Stimulated activated CD8-positive, alpha-beta memory T cell treated with anti-CD3 and anti-CD28 coated beads, Interleukin-15, amount 100 ng/mL, for 24 hours (primary cell): ENCODE measurements around the gene KRTAP9-8.
"Not testable (repeated sequence)": the region's sequence is repeated elsewhere in the genome, so short reads cannot be mapped to it uniquely, and the experiment has no call there.

ENCODE experiments used
- DNase-seq: peaks from one replicate; pipeline ENCODE4 v3.0.0-alpha.2; 2020; ENCODE audit warnings: low read depth

KRTAP9-8 gene, protein sequence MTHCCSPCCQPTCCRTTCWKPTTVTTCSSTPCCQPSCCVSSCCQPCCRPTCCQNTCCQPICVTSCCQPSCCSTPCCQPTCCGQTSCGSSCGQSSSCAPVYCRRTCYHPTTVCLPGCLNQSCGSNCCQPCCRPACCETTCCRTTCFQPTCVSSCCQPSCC

DNA sequence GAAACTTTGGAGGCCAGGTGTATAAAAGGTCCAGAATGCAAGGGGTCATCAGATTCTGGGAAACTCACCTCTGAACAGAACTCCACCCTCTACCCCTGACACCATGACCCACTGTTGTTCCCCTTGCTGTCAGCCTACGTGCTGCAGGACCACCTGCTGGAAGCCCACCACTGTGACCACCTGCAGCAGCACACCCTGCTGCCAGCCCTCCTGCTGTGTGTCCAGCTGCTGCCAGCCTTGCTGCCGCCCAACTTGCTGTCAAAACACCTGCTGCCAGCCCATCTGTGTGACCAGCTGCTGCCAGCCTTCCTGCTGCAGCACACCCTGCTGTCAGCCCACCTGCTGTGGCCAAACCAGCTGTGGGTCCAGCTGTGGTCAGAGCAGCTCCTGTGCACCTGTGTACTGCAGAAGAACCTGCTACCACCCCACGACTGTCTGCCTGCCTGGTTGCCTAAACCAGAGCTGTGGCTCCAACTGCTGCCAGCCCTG lies at the start of gene KRTAP9-8:
Gene KRTAP9-8 (plus strand): TSS at position 51 of the 489 bp plus-strand sequence. CDS start 53 bp downstream, at position 104.
- DNase-seq = not testable (repeated sequence)

GRCh38 chr17:41189837-41190318 lies 47.9 kb upstream of the KRTAP9-8 start, which contains the start of gene KRTAP9-1:
Gene KRTAP9-1, plus strand, starts transcription at chr17:41189887. Its CDS starts 0 bp downstream, at chr17:41189887.
- DNase-seq = not testable (repeated sequence)

DNA sequence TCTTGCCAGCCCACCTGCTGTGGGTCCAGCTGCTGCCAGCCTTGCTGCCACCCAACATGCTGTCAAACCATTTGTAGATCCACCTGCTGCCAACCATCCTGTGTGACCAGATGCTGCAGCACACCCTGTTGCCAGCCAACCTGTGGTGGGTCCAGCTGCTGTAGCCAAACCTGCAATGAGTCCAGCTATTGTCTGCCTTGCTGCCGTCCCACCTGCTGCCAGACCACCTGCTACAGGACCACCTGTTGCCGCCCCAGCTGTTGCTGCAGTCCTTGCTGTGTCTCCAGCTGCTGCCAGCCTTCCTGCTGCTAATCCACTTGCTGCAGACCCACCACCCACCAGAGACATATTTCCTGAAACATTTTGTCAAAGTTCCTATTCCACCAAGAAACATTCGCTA lies 47.5 kb upstream of the KRTAP9-8 start:
- DNase-seq = no peak

- DNase-seq = no peak
Observed at GRCh38 chr17:41196068-41196467, 41.7 kb upstream of the KRTAP9-8 start.

DNA sequence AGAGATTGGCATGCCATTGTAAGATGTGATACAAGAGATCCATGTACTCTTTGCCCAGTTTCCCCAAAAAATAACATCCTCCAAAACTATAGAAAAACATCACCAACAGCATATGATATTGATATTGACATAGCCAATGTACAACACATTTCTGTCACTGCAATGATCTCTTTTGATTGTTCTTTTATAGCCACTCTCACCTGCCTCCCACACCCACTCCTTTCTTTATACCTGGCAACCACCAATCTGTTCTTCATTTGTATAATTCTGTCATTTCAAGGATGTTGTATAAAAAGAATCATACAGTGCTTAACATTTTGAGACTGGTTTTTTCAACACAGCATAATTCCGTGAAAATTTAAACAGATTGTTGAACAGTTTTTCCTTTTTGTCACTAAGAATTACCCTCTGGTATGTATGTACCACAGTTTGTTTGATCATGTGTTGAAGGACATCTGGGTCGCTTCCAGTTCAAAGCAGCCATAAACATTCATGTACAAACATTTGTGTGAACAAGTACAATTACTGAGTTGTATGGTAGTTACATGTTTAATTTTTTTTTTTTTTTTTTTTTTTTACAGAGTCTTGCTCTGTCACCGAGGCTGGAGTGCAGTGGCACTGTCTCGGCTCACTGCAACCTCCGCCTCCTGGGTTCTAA lies 38.2 kb upstream of the KRTAP9-8 start:
- no peak for DNase-seq

DNA sequence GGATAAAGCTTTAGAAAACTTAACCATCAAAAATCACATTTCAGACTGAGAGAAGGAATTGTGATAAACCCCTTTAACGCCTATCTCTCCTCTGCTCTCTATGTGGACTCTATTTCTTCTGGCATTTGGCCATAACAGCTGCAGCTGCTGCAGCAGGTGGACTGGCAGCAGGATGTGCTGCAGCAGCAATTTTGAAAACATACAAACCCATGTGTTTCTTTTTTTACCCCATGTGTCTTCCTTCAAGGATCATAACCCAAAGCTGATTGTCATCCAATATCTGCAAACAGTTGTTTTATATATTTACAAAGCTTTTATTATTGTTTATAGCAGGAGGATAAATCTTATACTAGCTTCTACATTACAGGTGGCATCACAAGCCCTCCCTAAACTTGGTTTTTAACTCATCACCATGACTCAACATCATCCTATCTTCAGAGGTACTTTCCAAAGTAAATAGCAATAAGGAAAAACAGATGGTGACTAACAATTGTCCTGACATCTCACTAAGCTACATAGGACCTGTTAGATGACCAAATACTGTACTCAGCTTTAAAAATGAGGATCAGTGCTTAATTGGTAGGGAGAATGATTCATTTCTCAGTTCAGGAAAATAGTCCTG lies 25.8 kb upstream of the KRTAP9-8 start:
- no peak for DNase-seq

DNA sequence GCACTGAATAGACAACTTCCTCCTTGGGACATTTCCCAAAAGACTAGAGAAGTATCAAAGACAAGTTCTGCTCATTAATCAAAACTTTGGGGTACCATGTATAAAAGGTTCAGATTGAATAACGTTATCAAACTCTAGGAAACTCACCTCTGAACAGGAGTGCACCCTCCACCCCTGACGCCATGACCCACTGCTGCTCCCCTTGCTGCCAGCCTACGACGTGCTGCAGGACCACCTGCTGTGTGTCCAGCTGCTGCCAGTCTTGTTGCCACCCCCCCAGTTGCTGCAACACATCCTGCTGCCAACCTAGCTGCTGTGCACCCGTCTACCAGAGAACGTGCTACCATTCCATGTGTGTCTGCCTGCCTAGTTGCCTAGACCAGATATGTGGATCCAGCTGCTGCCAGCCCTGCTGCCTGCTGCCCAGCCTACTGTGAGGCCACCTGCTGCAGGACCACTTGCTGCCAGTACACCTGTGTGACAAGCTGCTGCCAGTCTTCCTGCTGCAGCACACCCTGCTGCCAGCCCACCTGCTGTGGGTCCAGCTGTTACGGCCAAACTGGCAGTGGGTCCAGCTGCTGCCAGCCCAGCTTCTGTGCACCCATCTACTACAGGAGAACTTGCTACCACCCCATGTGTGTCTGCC lies 25.2 kb upstream of the KRTAP9-8 start:
- DNase-seq = no peak

DNA sequence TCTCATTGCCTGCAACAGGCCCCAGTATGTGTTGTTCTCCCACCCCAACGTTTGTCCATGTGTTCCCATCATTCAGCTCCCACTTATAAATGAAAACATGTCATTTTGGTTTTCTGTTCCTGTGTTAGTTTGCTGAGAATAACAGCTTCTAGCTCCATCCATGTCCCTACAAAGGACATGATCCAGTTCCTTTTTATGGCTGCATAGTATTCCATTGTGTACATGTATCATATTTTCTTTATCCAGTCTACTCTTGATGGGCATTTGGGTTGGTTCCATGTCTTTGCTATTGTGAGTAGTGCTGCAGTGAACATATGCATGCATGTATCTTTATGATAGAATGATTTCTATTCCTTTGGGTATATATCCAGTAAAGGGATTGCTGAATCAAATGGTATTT lies 22.1 kb upstream of the KRTAP9-8 start:
- no peak for DNase-seq

DNA sequence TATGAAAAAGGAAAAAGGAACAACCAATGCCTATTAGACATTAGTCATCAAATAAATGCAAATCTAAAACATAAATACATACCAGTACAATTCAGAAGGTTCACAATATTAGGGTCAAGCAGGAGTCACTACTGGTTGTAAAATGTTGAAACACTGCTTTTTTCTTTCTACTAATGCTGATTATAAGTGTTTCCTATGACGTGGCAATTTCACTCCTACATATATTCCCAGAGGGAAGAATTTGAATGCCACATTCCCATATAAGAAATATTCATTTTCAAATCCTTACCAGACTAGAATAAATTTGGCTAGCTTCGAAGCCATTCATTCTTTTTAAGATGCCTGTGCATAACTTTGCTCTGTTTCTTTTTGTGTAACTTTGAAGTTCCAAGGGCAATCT lies 14.0 kb upstream of the KRTAP9-8 start:
- no peak for DNase-seq

GRCh38 chr17:41226051-41226450 lies 11.7 kb upstream of the KRTAP9-8 start:
- no peak for DNase-seq

DNA sequence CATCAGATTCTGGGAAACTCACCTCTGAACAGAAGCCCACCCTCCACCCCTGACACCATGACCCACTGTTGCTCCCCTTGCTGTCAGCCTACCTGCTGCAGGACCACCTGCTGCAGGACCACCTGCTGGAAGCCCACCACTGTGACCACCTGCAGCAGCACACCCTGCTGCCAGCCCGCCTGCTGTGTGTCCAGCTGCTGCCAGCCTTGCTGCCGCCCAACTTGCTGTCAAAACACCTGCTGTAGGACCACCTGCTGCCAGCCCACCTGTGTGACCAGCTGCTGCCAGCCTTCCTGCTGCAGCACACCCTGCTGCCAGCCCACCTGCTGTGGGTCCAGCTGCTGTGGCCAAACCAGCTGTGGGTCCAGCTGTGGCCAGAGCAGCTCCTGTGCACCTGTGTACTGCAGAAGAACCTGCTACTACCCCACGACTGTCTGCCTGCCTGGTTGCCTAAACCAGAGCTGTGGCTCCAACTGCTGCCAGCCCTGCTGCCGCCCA lies 11.2 kb upstream of the KRTAP9-8 start, which contains the start of gene KRTAP9-2:
Gene KRTAP9-2 (plus strand): TSS at position 51 of the 498 bp plus-strand sequence. CDS start 7 bp downstream, at position 58.
- DNase-seq = not testable (repeated sequence)

GRCh38 chr17:41230094-41230493 lies 7.7 kb upstream of the KRTAP9-8 start:
- DNase-seq = no peak

- DNase-seq = no peak
Observed at GRCh38 chr17:41231731-41232130, 6.1 kb upstream of the KRTAP9-8 start.

DNA sequence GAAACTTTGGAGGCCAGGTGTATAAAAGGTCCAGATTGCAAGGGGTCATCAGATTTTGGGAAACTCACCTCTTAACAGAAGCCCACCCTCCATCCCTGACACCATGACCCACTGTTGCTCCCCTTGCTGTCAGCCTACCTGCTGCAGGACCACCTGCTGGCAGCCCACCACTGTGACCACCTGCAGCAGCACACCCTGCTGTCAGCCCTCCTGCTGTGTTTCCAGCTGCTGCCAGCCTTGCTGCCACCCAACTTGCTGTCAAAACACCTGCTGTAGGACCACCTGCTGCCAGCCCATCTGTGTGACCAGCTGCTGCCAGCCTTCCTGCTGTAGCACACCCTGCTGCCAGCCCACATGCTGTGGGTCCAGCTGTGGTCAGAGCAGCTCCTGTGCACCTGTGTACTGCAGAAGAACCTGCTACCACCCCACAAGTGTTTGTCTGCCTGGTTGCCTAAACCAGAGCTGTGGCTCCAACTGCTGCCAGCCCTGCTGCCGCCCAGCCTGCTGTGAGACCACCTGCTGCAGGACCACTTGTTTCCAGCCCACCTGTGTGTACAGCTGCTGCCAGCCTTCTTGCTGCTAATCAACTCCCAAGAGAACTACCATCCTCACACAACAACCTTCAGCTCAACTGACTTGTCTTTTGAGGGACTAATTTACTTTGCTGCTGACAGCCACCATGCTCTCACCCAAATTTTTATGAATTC lies 5.2 kb upstream of the KRTAP9-8 start, which contains the start of gene KRTAP9-3:
Gene KRTAP9-3 (plus strand): TSS at position 51 of the 707 bp plus-strand sequence. CDS start 53 bp downstream, at position 104.
- DNase-seq = not testable (repeated sequence)

GRCh38 chr17:41237116-41237515 lies 683 bp upstream of the KRTAP9-8 start:
- not testable (repeated sequence) for DNase-seq

DNA sequence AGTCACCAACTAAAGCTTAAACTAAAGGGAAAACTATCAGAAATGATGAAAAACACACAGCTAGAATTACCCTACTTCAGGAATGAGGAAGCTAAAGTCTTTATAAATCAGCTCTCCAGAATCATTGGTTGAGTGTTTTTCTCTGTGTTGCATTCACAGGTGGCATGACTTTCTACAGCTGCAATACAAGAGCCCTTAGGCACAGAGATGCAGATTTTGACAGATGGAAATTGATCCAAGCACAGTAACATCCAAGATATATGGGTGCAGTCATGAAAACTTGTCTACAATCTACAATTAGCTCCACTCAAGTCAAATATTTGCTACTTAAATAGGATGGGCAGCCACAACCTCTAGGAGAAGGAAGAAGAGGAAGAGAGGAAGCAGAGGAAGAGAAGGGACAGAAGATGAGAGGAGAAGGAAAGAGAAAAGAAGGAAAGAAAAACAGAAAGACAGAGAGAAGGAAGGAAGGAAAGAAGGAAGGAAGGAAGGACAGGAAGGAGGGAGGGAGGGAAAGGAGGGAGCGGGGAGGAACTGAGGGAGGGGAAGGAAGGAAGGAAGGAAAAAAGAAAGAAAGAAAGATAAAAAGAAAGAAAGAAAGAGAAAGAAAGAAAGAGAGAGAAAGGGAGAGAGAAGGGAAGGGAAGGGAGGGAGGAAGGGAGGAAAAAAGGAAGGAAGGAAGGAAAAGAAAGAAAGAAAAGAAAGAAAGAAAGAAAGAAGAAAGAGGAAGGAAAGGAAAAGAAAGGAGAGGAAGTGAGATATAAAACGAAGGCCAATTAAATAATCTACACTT lies 9.4 kb downstream of the KRTAP9-8 start:
- not testable (repeated sequence) for DNase-seq

DNA sequence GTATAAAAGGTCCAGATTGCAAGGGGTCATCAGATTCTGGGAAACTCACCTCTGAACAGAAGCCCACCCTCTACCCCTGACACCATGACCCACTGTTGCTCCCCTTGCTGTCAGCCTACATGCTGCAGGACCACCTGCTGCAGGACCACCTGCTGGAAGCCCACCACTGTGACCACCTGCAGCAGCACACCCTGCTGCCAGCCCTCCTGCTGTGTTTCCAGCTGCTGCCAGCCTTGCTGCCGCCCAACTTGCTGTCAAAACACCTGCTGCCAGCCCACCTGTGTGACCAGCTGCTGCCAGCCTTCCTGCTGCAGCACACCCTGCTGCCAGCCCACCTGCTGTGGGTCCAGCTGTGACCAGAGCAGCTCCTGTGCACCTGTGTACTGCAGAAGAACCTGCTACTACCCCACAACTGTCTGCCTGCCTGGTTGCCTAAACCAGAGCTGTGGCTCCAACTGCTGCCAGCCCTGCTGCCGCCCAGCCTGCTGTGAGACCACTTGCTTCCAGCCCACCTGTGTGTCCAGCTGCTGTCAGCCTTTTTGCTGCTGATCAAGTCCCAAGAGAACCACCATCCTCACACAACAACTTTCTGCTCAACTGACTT lies 11.9 kb downstream of the KRTAP9-8 start, which contains the start of gene KRTAP9-4:
Gene KRTAP9-4 (plus strand): TSS at position 51 of the 604 bp plus-strand sequence. CDS start 34 bp downstream, at position 85.
- not testable (repeated sequence) for DNase-seq

DNA sequence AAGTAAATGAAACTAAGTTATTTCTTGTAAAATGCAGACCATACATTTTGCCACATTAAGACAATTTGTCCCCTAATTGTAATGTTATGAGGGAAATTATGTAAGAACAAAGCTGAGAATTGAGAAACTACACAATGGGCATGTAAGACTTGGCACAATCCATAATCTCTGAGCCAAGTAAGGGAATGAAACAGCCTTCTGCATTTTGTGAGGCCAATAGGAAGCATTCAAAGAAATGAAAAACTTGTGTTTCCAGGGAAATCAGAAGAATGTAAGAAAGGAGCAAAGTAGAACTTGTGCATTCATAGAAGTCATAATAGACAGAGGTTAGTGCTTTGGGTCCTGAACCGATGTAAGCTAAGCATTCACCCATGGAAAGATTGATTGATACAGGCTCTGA lies 13.5 kb downstream of the KRTAP9-8 start:
- DNase-seq = no peak

GRCh38 chr17:41254861-41255260 lies 17.1 kb downstream of the KRTAP9-8 start:
- DNase-seq = no peak
